Measurements from ENCODE around the gene ADAMTS6. TPM values are rescaled to one million over a fixed set of nuclear protein-coding genes. Genes with fewer than 3 reads are reported as not detected.

ADAMTS6 gene
- total RNA-seq, 3 donors from 2014 or later, result 0.69 to 3.6 (median 1.4) TPM

GRCh38 chr5:65132386-65132785 is 349.3 kb downstream of the ADAMTS6 start:
- H3K4me3 ChIP-seq, result no peak overlapping the region
- H3K36me3 ChIP-seq (ENCODE audit: low read depth), result no peaks in the 10 kb centered on the region
- intact Hi-C loops (cut with DNase I, micrococcal nuclease), result no loop called here
- H3K9me3 ChIP-seq, result no peaks in the 10 kb centered on the region
- no peak for TF ChIP-seq CTCF (IDR thresholded peaks at IDR 0.05)
- ATAC-seq (no peak), DNase-seq (no peak)
- H3K4me1 ChIP-seq (ENCODE audit: low read depth), result no peaks in the 10 kb centered on the region

GRCh38 chr5:65128226-65128625 is 353.5 kb downstream of the ADAMTS6 start:
- Histone ChIP-seq H3K4me1 (ENCODE audit: low read depth) (no peaks in the 10 kb centered on the region), H3K36me3 (ENCODE audit: low read depth) (no peaks in the 10 kb centered on the region), H3K9me3 (no peaks in the 10 kb centered on the region), H3K4me3 (no peak overlapping the region)
- TF ChIP-seq CTCF (IDR thresholded peaks at IDR 0.05), result no peak
- ATAC-seq (no peak), DNase-seq (no peak)
- intact Hi-C loops (cut with DNase I, micrococcal nuclease), result no loop called here

- Histone ChIP-seq H3K36me3 (ENCODE audit: low read depth) (no peaks in the 10 kb centered on the region), H3K9me3 (no peaks in the 10 kb centered on the region), H3K4me1 (ENCODE audit: low read depth) (no peaks in the 10 kb centered on the region), H3K4me3 (no peak overlapping the region)
- intact Hi-C loops (cut with DNase I, micrococcal nuclease), result no loop called here
- TF ChIP-seq CTCF (IDR thresholded peaks at IDR 0.05), result no peak
- DNase-seq (no peak), ATAC-seq (peak; percentile 23)
Observed at GRCh38 chr5:65127161-65127901, 354.4 kb downstream of the ADAMTS6 start.

GRCh38 chr5:65126542-65127069 is 355.1 kb downstream of the ADAMTS6 start:
- intact Hi-C loops (cut with DNase I, micrococcal nuclease), result no loop called here
- ATAC-seq, result no peak
- Histone ChIP-seq H3K4me1 (ENCODE audit: low read depth) (no peaks in the 10 kb centered on the region), H3K36me3 (ENCODE audit: low read depth) (no peaks in the 10 kb centered on the region), H3K4me3 (no peak overlapping the region), H3K9me3 (no peaks in the 10 kb centered on the region)
- TF ChIP-seq CTCF (IDR thresholded peaks at IDR 0.05), result no peak
- DNase-seq, result no peak

GRCh38 chr5:65125591-65126541 is 355.9 kb downstream of the ADAMTS6 start:
- H3K9me3 ChIP-seq, result no peaks in the 10 kb centered on the region
- TF ChIP-seq CTCF (IDR thresholded peaks at IDR 0.05), result no peak
- no peaks in the 10 kb centered on the region for H3K36me3 ChIP-seq (ENCODE audit: low read depth)
- no peak for DNase-seq
- no peak for ATAC-seq
- intact Hi-C loops (cut with DNase I, micrococcal nuclease), result no loop called here
- H3K4me3 ChIP-seq, result no peak overlapping the region
- no peaks in the 10 kb centered on the region for H3K4me1 ChIP-seq (ENCODE audit: low read depth)

Data from mucosa of descending colon (tissue), 3 donors.